ENCODE results near the gene EFHD1.

DNA sequence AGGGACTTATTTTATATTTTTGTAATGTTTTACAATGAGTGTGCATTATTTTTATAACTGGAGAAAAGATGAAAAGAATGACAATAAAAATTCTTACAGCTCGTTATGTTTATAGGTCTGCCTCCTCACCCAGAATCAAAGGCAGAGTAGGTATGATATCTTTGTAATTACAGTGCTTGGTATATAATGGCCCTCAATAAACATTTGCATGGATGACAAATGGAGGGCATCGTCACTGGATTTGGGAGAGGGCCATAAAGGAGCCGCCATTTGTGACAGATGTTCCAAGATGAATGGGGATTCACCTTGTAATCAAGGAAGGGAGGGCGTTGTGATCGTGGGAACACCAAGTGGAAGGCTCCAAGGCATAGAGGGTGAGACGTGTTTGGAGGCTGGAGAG is 41.1 kb downstream of the EFHD1 start:
- TF ChIP-seq CTCF (conservative IDR thresholded peaks at IDR 0.05) = no peak
- no peak for TF ChIP-seq ZFX (IDR thresholded peaks at IDR 0.05)

Data from C4-2B (cell line).